ENCODE measurements around the gene RAVER2. TPM values are rescaled to one million over a fixed set of nuclear protein-coding genes. Genes with fewer than 3 reads are reported as not detected.

Gene RAVER2
- total and polyA plus RNA-seq, 10 of the 15 experiments (the other 5 are each of a cell fraction or from before 2014, with no cell fraction given): 0.09 to 0.59 (median 0.41) TPM; not detected in 2

- ATAC-seq (no peak), DNase-seq (ENCODE audit: low read depth, low spot score) (no peak), FAIRE-seq (no peak)
- Histone ChIP-seq H4K20me1 (ENCODE audit: control insufficient read depth, insufficient read depth) (no peaks in the 10 kb centered on the region), H3K79me2 (ENCODE audit: control insufficient read depth, insufficient read depth, low read length) (no peaks in the 10 kb centered on the region), H3K4me2 (ENCODE audit: control insufficient read depth, insufficient read depth) (no peak overlapping the region), H2AFZ (ENCODE audit: control insufficient read depth, low read depth, low read length) (no peak overlapping the region), H3K9me3 (replicated peaks; ENCODE audit: control insufficient read depth, insufficient read depth, low read length) (no peaks in the 10 kb centered on the region), H3K27ac (ENCODE audit: control insufficient read depth, insufficient read depth) (no peak overlapping the region), H3K9ac (ENCODE audit: control insufficient read depth, insufficient read depth, low read length) (no peak overlapping the region), H3K36me3 (ENCODE audit: control insufficient read depth in 2 of 2, insufficient read depth in 2 of 2, low read length in 1 of 2) (no peaks in the 10 kb centered on the region), H3K4me3 (no peak overlapping the region), H3K27me3 (replicated peaks in 1 of 2; ENCODE audit: control insufficient read depth in 2 of 2, insufficient read depth in 2 of 2, low read length in 1 of 2) (no peaks in the 10 kb centered on the region), H3K4me1 (ENCODE audit: control insufficient read depth, insufficient read depth, low read length) (no peaks in the 10 kb centered on the region)
- in situ Hi-C loops (cut with MboI) (no loop called here), intact Hi-C loops (cut with micrococcal nuclease; ENCODE audit: unreplicated experiment) (no loop called here)
- ChIA-PET RAD21 (ENCODE audit: unreplicated experiment) (no interaction called here), POLR2A (no interaction called here), CTCF (interaction anchor here (1.4 kb wide), 1 partner anchor 11 kb away, joined by 4 read pairs; no protein-coding TSS in a partner anchor), SMC1A (ENCODE audit: uncharacterized antibody, unreplicated experiment) (no interaction called here)
- no TSS peak for BruUV-seq (replicated peaks)
- TF ChIP-seq KLF5 (IDR thresholded peaks at IDR 0.05; ENCODE audit: partially characterized antibody) (no peak), HDAC6 (IDR thresholded peaks at IDR 0.05; ENCODE audit: unreplicated experiment) (no peak), RAD51 (IDR thresholded peaks at IDR 0.05) (no peak), JUND (IDR thresholded peaks at IDR 0.05; ENCODE audit: low read depth, low read length) (no peak), BACH1 (IDR thresholded peaks at IDR 0.05; ENCODE audit: borderline replicate concordance) (no peak), RELB (IDR thresholded peaks at IDR 0.05; ENCODE audit: low read depth) (no peak), IKZF1 (conservative IDR thresholded peaks at IDR 0.05) (no peak), SMAD1 (IDR thresholded peaks at IDR 0.05; ENCODE audit: low read depth, partially characterized antibody) (no peak), IRF3 (IDR thresholded peaks at IDR 0.05) (no peak), TCF12 (IDR thresholded peaks at IDR 0.05; ENCODE audit: low read depth, low read length) (no peak), STAT3 (IDR thresholded peaks at IDR 0.05; ENCODE audit: low read depth, low read length) (no peak), EED (IDR thresholded peaks at IDR 0.05; ENCODE audit: low read depth) (no peak), SMAD5 (IDR thresholded peaks at IDR 0.05; ENCODE audit: low read depth) (no peak), POLR2AphosphoS2 (IDR thresholded peaks at IDR 0.05; ENCODE audit: low read depth, low read length) (no peak), CHD4 (IDR thresholded peaks at IDR 0.05) (no peak), RAD21 (IDR thresholded peaks at IDR 0.05; ENCODE audit: insufficient read depth, low read depth, low read length) (no peak), CHD1 (IDR thresholded peaks at IDR 0.05; ENCODE audit: low read depth, low read length) (no peak), FOXM1 (IDR thresholded peaks at IDR 0.05; ENCODE audit: low read depth, low read length) (no peak)
- 0% methylated on average over 1 of the region's 1 CpG for WGBS (ENCODE audit: insufficient coverage, insufficient replicate concordance, low lambda C conversion rate, missing lambda C conversion rate)
Measured at GRCh38 chr1:64711266-64711665, 33.6 kb upstream of the RAVER2 start.

Data from GM12878 (cell line).